A673 (cell line): ENCODE results near the gene ORM1. TPM values are rescaled to one million over a fixed set of nuclear protein-coding genes. Genes with fewer than 3 reads are reported as not detected.
A peak's percentile ranks its signal among the peaks of the same experiment; 100 is the strongest.

ENCODE experiments used
- BruUV-seq: library from RNA; stranded (reverse); fragments of 400-500 nt; replicated peaks from 2 replicates; lab custom pipeline; 2021; lab: Mats Ljungman, UMichigan
- CTCF ChIA-PET: fragments of 300-600 bp; sonication (Branson Sonifier 250); formaldehyde crosslinking; loops from one replicate; lab custom pipeline; 2022; ENCODE audit warnings: antibody characterized with exemption; lab: Charles Lee
- POLR2A ChIA-PET: fragments of 300-600 bp; sonication (Branson Sonifier 250); formaldehyde crosslinking; loops from one replicate; lab custom pipeline; 2022; ENCODE audit warnings: antibody characterized with exemption; ENCODE audit not compliant: low non-redundant PET; lab: Charles Lee
- DNase-seq: peaks from one replicate; pipeline ENCODE4 v3.0.0-alpha.2; 2015; ENCODE audit warnings: low spot score
- H3K27ac ChIP-seq: fragments of 200-600 bp; sonication (generic); 2 replicates; pipeline ENCODE4 v1.5.1; 2016; ENCODE audit warnings: mixed run types, low read depth, mild to moderate bottlenecking, mixed read lengths, antibody characterized with exemption, low read length; ENCODE audit not compliant: poor library complexity, severe bottlenecking
- H3K27me3 ChIP-seq: fragments of 200-600 bp; sonication (generic); replicated peaks from 2 replicates; pipeline ENCODE4 v1.6.1; 2017; ENCODE audit warnings: mixed run types, low read depth, mild to moderate bottlenecking, mixed read lengths, antibody characterized with exemption, low read length; ENCODE audit not compliant: insufficient read depth, poor library complexity
- H3K36me3 ChIP-seq: fragments of 200-600 bp; sonication (generic); 2 replicates; pipeline ENCODE4 v1.6.1; 2016; ENCODE audit warnings: mixed run types, mild to moderate bottlenecking, mixed read lengths, antibody characterized with exemption, low read length; ENCODE audit not compliant: insufficient read depth, poor library complexity, severe bottlenecking
- H3K4me1 ChIP-seq: fragments of 200-600 bp; sonication (generic); 2 replicates; pipeline ENCODE4 v1.6.1; 2017; ENCODE audit warnings: mixed run types, mild to moderate bottlenecking, mixed read lengths, antibody characterized with exemption, low read length; ENCODE audit not compliant: insufficient read depth, poor library complexity, severe bottlenecking
- H3K4me3 ChIP-seq: fragments of 200-600 bp; sonication (generic); 2 replicates; pipeline ENCODE4 v1.5.1; 2016; ENCODE audit warnings: low read depth, mixed run types, mild to moderate bottlenecking, mixed read lengths, low read length; ENCODE audit not compliant: poor library complexity, severe bottlenecking
- H3K9me3 ChIP-seq: fragments of 200-600 bp; sonication (generic); 2 replicates; pipeline ENCODE4 v1.6.1; 2016; ENCODE audit warnings: mixed run types, low read depth, mild to moderate bottlenecking, mixed read lengths, antibody characterized with exemption, low read length; ENCODE audit not compliant: poor library complexity, severe bottlenecking
- CTCF ChIP-seq: fragments of 300-800, 200-600 bp; sonication (generic); conservative IDR thresholded peaks from 2 replicates; pipeline ENCODE4 v1.5.1; 2017; ENCODE audit warnings: low read depth, mild to moderate bottlenecking, antibody characterized with exemption, low read length, moderate library complexity, mixed read lengths
- EZH2 ChIP-seq: fragments of 200-600 bp; sonication (generic); IDR thresholded peaks from 2 replicates; pipeline ENCODE4 v1.6.1; 2017; ENCODE audit warnings: borderline replicate concordance, low read depth, mild to moderate bottlenecking, mixed read lengths, antibody characterized with exemption, low read length; ENCODE audit not compliant: poor library complexity, severe bottlenecking
- intact Hi-C: fragments of 100-400 bp; cut with micrococcal nuclease; formaldehyde crosslinking; loops from one replicate; pipeline ENCODE4 v1.10.0; 2022; ENCODE audit not compliant: unreplicated experiment
- total RNA-seq: library from RNA; stranded (reverse); gene quantifications from 2 replicates; pipeline ENCODE4 v1.2.3, GENCODE V29; 2021

Gene ORM1
- total RNA-seq, 1 experiment from 2014 or later: not detected

GRCh38 chr9:114348261-114348905 is 25.5 kb downstream of the ORM1 start:
- Histone ChIP-seq H3K27ac (peak overlapping the region; percentile 73), H3K27me3 (no peaks in the 10 kb centered on the region), H3K4me1 (peaks cover 15% of the 10 kb centered on the region), H3K4me3 (no peak overlapping the region), H3K9me3 (no peaks in the 10 kb centered on the region), H3K36me3 (peaks cover 75% of the 10 kb centered on the region)
- TF ChIP-seq EZH2 (no peak), CTCF (no peak)
- no TSS peak for BruUV-seq
- ChIA-PET CTCF (no interaction called here), POLR2A (interaction anchor here (0.8 kb wide), 1 partner anchor 384 kb away, joined by 3 read pairs; no protein-coding TSS in a partner anchor)
- intact Hi-C loops: no loop called here
- no peak for DNase-seq

- POLR2A ChIA-PET: interaction anchor here (0.5 to 0.8 kb wide), 2 partner anchors 385 to 472 kb away, joined by 3 to 4 read pairs; partner anchors contain the start of gene ZNF618
- no TSS peak for BruUV-seq
- intact Hi-C loops: no loop called here
- H3K36me3 ChIP-seq: peaks cover 73% of the 10 kb centered on the region
- TF ChIP-seq EZH2 (no peak), CTCF (no peak)
- CTCF ChIA-PET: no interaction called here
- peak overlapping the region; percentile 77 for H3K27ac ChIP-seq
- no peaks in the 10 kb centered on the region for H3K27me3 ChIP-seq
- H3K9me3 ChIP-seq: no peaks in the 10 kb centered on the region
- peak; percentile 93 for DNase-seq
- H3K4me1 ChIP-seq: peaks cover 15% of the 10 kb centered on the region
- no peak overlapping the region for H3K4me3 ChIP-seq
Observed at GRCh38 chr9:114348906-114349482, 26.1 kb downstream of the ORM1 start.

- Histone ChIP-seq H3K4me3 (no peak overlapping the region), H3K4me1 (peaks cover 15% of the 10 kb centered on the region), H3K27ac (peak overlapping the region; percentile 77), H3K9me3 (no peaks in the 10 kb centered on the region), H3K27me3 (no peaks in the 10 kb centered on the region), H3K36me3 (peaks cover 66% of the 10 kb centered on the region)
- intact Hi-C loops: no loop called here
- ChIA-PET CTCF (no interaction called here), POLR2A (no interaction called here)
- DNase-seq: no peak
- TF ChIP-seq EZH2: no peak
- TF ChIP-seq CTCF: no peak
- BruUV-seq: no TSS peak
Observed at GRCh38 chr9:114349713-114350480, 27.0 kb downstream of the ORM1 start.
